ENCODE results near the gene THY1. TPM values are rescaled to one million over a fixed set of nuclear protein-coding genes. Genes with fewer than 3 reads are reported as not detected.

The THY1 gene
- total and polyA plus RNA-seq, 3 experiments from 2014 or later: 0.40 to 0.74 TPM; not detected in 1

DNA sequence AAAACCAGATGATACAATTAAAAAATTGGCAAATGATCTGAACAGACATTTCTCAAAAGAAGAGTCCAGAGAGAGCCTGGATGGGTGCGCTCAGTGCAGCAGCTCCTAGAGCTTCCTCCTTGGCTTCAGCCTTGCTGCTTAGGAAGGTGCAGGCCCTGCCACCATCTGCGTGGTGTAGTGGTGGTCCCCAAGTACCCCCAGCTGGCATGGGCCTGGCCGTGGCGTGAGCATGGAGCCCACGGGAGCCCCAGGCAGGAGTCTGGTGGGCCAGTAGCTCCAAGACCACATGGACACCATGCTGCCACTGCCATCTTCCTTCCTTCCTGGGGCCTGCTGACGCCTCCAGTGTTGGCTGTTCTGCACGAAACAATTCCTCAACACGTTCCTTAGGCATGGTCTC is 20.5 kb downstream of the THY1 start:
- peaks cover 0 to 10% (median 0%) of the 10 kb centered on the region in 3 donors for H3K36me3 Mint-ChIP-seq
- H3K36me3 ChIP-seq (ENCODE audit: insufficient read depth, low read length): no peaks in the 10 kb centered on the region
- CTCF ChIA-PET: no interaction called here
- H3K27ac Mint-ChIP-seq: no peak overlapping the region
- H3K4me3 ChIP-seq (ENCODE audit: low read length): no peak overlapping the region
- peaks cover 14 to 34% (median 32%) of the 10 kb centered on the region in 5 donors for H3K9me3 Mint-ChIP-seq
- no peaks in the 10 kb centered on the region for H3K9me3 ChIP-seq (ENCODE audit: low read length)
- DNase-seq: no peak
- POLR2A ChIA-PET: no interaction called here
- H3K4me1 Mint-ChIP-seq: no peaks in the 10 kb centered on the region
- H3K4me1 ChIP-seq (ENCODE audit: insufficient read depth, low read length): no peaks in the 10 kb centered on the region
- H3K27me3 Mint-ChIP-seq: peaks cover 15 to 21% of the 10 kb centered on the region in 2 donors
- H3K27me3 ChIP-seq (ENCODE audit: insufficient read depth, low read length, poor library complexity, severe bottlenecking): no peaks in the 10 kb centered on the region
- no peak overlapping the region for H3K4me3 Mint-ChIP-seq
- H3K27ac ChIP-seq (ENCODE audit: low read depth, low read length): no peak overlapping the region

- Mint-ChIP-seq H3K27ac (no peak overlapping the region), H3K36me3 (peaks cover 0 to 10% (median 0%) of the 10 kb centered on the region in 3 donors), H3K27me3 (peaks cover 18 to 25% of the 10 kb centered on the region in 2 donors), H3K4me3 (no peak overlapping the region), H3K4me1 (no peaks in the 10 kb centered on the region), H3K9me3 (peaks cover 14 to 38% (median 32%) of the 10 kb centered on the region in 5 donors)
- POLR2A ChIA-PET: no interaction called here
- no peak for DNase-seq
- CTCF ChIA-PET: no interaction called here
- no peak overlapping the region for H3K27ac ChIP-seq (ENCODE audit: low read depth, low read length)
- no peak overlapping the region for H3K4me3 ChIP-seq (ENCODE audit: low read length)
- H3K9me3 ChIP-seq (ENCODE audit: low read length): no peaks in the 10 kb centered on the region
- H3K36me3 ChIP-seq (ENCODE audit: insufficient read depth, low read length): no peaks in the 10 kb centered on the region
- no peaks in the 10 kb centered on the region for H3K27me3 ChIP-seq (ENCODE audit: insufficient read depth, low read length, poor library complexity, severe bottlenecking)
- H3K4me1 ChIP-seq (ENCODE audit: insufficient read depth, low read length): no peaks in the 10 kb centered on the region
Observed at GRCh38 chr11:119400860-119401259, 22.1 kb downstream of the THY1 start.

GRCh38 chr11:119397740-119398139 is 25.2 kb downstream of the THY1 start:
- no peaks in the 10 kb centered on the region for H3K4me1 Mint-ChIP-seq
- H3K27me3 ChIP-seq (ENCODE audit: insufficient read depth, low read length, poor library complexity, severe bottlenecking): no peaks in the 10 kb centered on the region
- no peak for DNase-seq
- H3K27me3 Mint-ChIP-seq: peaks cover 28 to 43% of the 10 kb centered on the region in 2 donors
- H3K9me3 ChIP-seq (ENCODE audit: low read length): no peaks in the 10 kb centered on the region
- H3K36me3 ChIP-seq (ENCODE audit: insufficient read depth, low read length): no peaks in the 10 kb centered on the region
- H3K4me3 ChIP-seq (ENCODE audit: low read length): no peak overlapping the region
- peaks cover 14 to 38% (median 32%) of the 10 kb centered on the region in 5 donors for H3K9me3 Mint-ChIP-seq
- POLR2A ChIA-PET: no interaction called here
- CTCF ChIA-PET: interaction anchor here (1.4 kb wide), 1 partner anchor 42 kb away, joined by 3 read pairs; no protein-coding TSS in a partner anchor
- no peak overlapping the region for H3K27ac ChIP-seq (ENCODE audit: low read depth, low read length)
- no peak overlapping the region for H3K4me3 Mint-ChIP-seq
- H3K27ac Mint-ChIP-seq: no peak overlapping the region
- no peaks in the 10 kb centered on the region for H3K4me1 ChIP-seq (ENCODE audit: insufficient read depth, low read length)
- peaks cover 0 to 10% (median 0%) of the 10 kb centered on the region in 3 donors for H3K36me3 Mint-ChIP-seq

- Histone ChIP-seq H3K4me3 (ENCODE audit: low read length) (no peak overlapping the region), H3K36me3 (ENCODE audit: insufficient read depth, low read length) (no peaks in the 10 kb centered on the region), H3K9me3 (ENCODE audit: low read length) (no peaks in the 10 kb centered on the region), H3K27ac (ENCODE audit: low read depth, low read length) (no peak overlapping the region), H3K4me1 (ENCODE audit: insufficient read depth, low read length) (no peaks in the 10 kb centered on the region), H3K27me3 (ENCODE audit: insufficient read depth, low read length, poor library complexity, severe bottlenecking) (no peaks in the 10 kb centered on the region)
- Mint-ChIP-seq H3K27me3 (peaks cover 28 to 45% of the 10 kb centered on the region in 2 donors), H3K9me3 (peaks cover 14 to 38% (median 32%) of the 10 kb centered on the region in 5 donors), H3K27ac (no peak overlapping the region), H3K4me1 (no peaks in the 10 kb centered on the region), H3K36me3 (peaks cover 0 to 10% (median 0%) of the 10 kb centered on the region in 3 donors), H3K4me3 (no peak overlapping the region)
- ChIA-PET CTCF (interaction anchor here (0.9 to 1.4 kb wide), 2 partner anchors 15 to 41 kb away, joined by 3 to 4 read pairs; partner anchors contain the start of gene USP2), POLR2A (no interaction called here)
- no peak for DNase-seq
Observed at GRCh38 chr11:119396835-119397234, 26.1 kb downstream of the THY1 start.

DNA sequence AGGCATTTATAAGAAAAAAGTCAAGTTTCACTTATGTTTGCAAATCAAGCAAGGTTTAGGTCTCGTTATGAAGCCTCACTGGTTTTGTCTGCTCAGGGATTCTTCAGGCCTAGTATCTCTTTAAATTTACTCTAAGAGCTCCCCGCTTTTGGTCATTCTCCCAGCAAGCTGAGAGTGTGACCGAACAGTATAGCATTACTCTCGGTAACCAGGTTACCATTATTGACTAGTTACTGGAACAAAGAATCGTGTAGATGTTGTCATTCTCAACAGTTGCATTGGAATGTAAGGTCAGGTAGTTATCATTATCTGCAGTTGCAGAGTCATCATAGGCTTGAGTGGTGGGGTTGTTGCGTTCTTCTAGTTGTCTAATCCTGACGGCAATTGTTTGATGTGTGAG is 31.7 kb downstream of the THY1 start:
- no peak overlapping the region for H3K4me3 Mint-ChIP-seq
- no peaks in the 10 kb centered on the region for H3K36me3 Mint-ChIP-seq
- H3K9me3 ChIP-seq (ENCODE audit: low read length): no peaks in the 10 kb centered on the region
- no peaks in the 10 kb centered on the region for H3K36me3 ChIP-seq (ENCODE audit: insufficient read depth, low read length)
- H3K27ac Mint-ChIP-seq: no peak overlapping the region
- ChIA-PET POLR2A (no interaction called here), CTCF (interaction anchor here (0.9 kb wide), 1 partner anchor 35 kb away, joined by 4 read pairs; no protein-coding TSS in a partner anchor)
- H3K4me3 ChIP-seq (ENCODE audit: low read length): no peak overlapping the region
- DNase-seq: no peak
- H3K27me3 ChIP-seq (ENCODE audit: insufficient read depth, low read length, poor library complexity, severe bottlenecking): no peaks in the 10 kb centered on the region
- peaks cover 25 to 47% of the 10 kb centered on the region in 2 donors for H3K27me3 Mint-ChIP-seq
- no peak overlapping the region for H3K27ac ChIP-seq (ENCODE audit: low read depth, low read length)
- H3K4me1 ChIP-seq (ENCODE audit: insufficient read depth, low read length): no peaks in the 10 kb centered on the region
- no peaks in the 10 kb centered on the region for H3K4me1 Mint-ChIP-seq
- no peaks in the 10 kb centered on the region for H3K9me3 Mint-ChIP-seq

GRCh38 chr11:119389611-119390254 is 33.2 kb downstream of the THY1 start:
- H3K9me3 ChIP-seq (ENCODE audit: low read length): no peaks in the 10 kb centered on the region
- H3K4me1 ChIP-seq (ENCODE audit: insufficient read depth, low read length): no peaks in the 10 kb centered on the region
- DNase-seq: no peak
- peaks cover 21 to 41% of the 10 kb centered on the region in 2 donors for H3K27me3 Mint-ChIP-seq
- POLR2A ChIA-PET: no interaction called here
- no peak overlapping the region for H3K27ac Mint-ChIP-seq
- no peaks in the 10 kb centered on the region for H3K9me3 Mint-ChIP-seq
- H3K4me1 Mint-ChIP-seq: no peaks in the 10 kb centered on the region
- no peaks in the 10 kb centered on the region for H3K27me3 ChIP-seq (ENCODE audit: insufficient read depth, low read length, poor library complexity, severe bottlenecking)
- H3K36me3 ChIP-seq (ENCODE audit: insufficient read depth, low read length): no peaks in the 10 kb centered on the region
- H3K4me3 Mint-ChIP-seq: no peak overlapping the region
- CTCF ChIA-PET: interaction anchor here (0.7 kb wide), 1 partner anchor 14 kb away, joined by 3 read pairs; no protein-coding TSS in a partner anchor
- H3K4me3 ChIP-seq (ENCODE audit: low read length): no peak overlapping the region
- H3K36me3 Mint-ChIP-seq: no peaks in the 10 kb centered on the region
- no peak overlapping the region for H3K27ac ChIP-seq (ENCODE audit: low read depth, low read length)

DNA sequence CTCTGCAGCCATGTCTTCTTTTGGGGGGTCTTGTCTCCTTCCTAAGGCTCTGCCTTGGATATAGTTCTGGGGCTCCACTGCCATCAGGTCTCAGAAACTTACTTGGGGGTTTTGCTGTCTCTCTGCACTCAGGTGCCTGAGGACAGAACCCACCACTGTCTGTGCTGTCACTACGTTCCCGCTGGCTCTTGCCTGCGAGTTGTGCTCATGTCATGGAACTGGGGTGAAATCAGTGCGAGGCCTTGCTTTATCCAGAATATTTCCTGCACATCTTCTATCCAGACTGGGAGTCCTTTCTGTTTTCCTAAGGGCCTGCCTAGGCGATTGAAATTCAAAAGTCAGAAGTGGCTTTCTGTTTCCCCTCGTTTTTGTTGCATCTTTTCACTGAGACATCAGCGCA is 34.9 kb downstream of the THY1 start:
- H3K4me3 Mint-ChIP-seq: no peak overlapping the region
- H3K27me3 Mint-ChIP-seq: peaks cover 19 to 31% of the 10 kb centered on the region in 2 donors
- no peak overlapping the region for H3K27ac Mint-ChIP-seq
- H3K36me3 ChIP-seq (ENCODE audit: insufficient read depth, low read length): no peaks in the 10 kb centered on the region
- H3K4me3 ChIP-seq (ENCODE audit: low read length): no peak overlapping the region
- H3K9me3 ChIP-seq (ENCODE audit: low read length): no peaks in the 10 kb centered on the region
- H3K4me1 Mint-ChIP-seq: no peaks in the 10 kb centered on the region
- no peak for DNase-seq
- H3K27me3 ChIP-seq (ENCODE audit: insufficient read depth, low read length, poor library complexity, severe bottlenecking): no peaks in the 10 kb centered on the region
- no peak overlapping the region for H3K27ac ChIP-seq (ENCODE audit: low read depth, low read length)
- H3K36me3 Mint-ChIP-seq: no peaks in the 10 kb centered on the region
- CTCF ChIA-PET: no interaction called here
- POLR2A ChIA-PET: no interaction called here
- no peaks in the 10 kb centered on the region for H3K9me3 Mint-ChIP-seq
- no peaks in the 10 kb centered on the region for H3K4me1 ChIP-seq (ENCODE audit: insufficient read depth, low read length)

- H3K4me3 Mint-ChIP-seq: no peak overlapping the region
- no peak for DNase-seq
- POLR2A ChIA-PET: no interaction called here
- Histone ChIP-seq H3K4me3 (ENCODE audit: low read length) (no peak overlapping the region), H3K9me3 (ENCODE audit: low read length) (no peaks in the 10 kb centered on the region), H3K27ac (ENCODE audit: low read depth, low read length) (no peak overlapping the region), H3K27me3 (ENCODE audit: insufficient read depth, low read length, poor library complexity, severe bottlenecking) (no peaks in the 10 kb centered on the region), H3K4me1 (ENCODE audit: insufficient read depth, low read length) (peaks cover 13% of the 10 kb centered on the region), H3K36me3 (ENCODE audit: insufficient read depth, low read length) (no peaks in the 10 kb centered on the region)
- no peaks in the 10 kb centered on the region for H3K9me3 Mint-ChIP-seq
- H3K36me3 Mint-ChIP-seq: no peaks in the 10 kb centered on the region
- CTCF ChIA-PET: interaction anchor here (3.6 to 15.4 kb wide), 2 partner anchors 9 to 27 kb away, joined by 13 to 145 read pairs; no protein-coding TSS in a partner anchor
- no peak overlapping the region for H3K27ac Mint-ChIP-seq
- H3K27me3 Mint-ChIP-seq: peaks cover 13% of the 10 kb centered on the region in 2 donors
- peaks cover 0 to 8% (median 4%) of the 10 kb centered on the region in 3 donors for H3K4me1 Mint-ChIP-seq
Observed at GRCh38 chr11:119384332-119384731, 38.6 kb downstream of the THY1 start.

Data from CD8-positive, alpha-beta memory T cell (primary cell).